ENCODE results near the gene UNC93B1. TPM values are rescaled to one million over a fixed set of nuclear protein-coding genes. Genes with fewer than 3 reads are reported as not detected.

Gene UNC93B1
- total and polyA plus RNA-seq, 8 donors, result 11.6 to 215 (median 35.1) TPM

DNA sequence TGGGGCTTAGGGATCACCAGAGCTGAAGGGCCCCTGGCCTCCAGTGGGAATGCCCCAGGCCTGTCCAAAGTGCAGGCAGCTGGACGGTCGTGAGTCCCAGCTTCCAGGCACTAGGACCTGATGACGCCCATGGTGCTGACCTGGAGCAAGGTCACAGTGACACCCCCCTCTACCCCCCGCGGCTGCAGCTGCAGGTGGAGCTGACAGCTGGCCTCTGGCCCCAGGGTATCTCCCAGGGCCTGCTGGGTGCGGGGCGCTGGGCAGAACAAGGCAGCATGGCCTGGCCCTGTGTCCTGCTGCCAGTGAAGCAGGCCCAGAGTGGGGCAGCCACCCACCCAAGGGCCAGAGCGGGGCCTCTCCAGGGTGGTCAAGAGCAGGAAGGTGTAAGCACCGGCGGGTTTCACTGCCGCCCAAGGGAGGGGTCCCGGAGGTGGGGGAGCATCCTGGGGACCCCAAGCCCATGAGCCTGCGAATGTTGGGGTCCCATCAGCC, 34.4 kb upstream of the UNC93B1 start:
- no peak for TF ChIP-seq EP300 (IDR thresholded peaks at IDR 0.05)
- TF ChIP-seq POLR2AphosphoS5 (IDR thresholded peaks at IDR 0.05), result no peak
- TF ChIP-seq POLR2A (IDR thresholded peaks at IDR 0.05), result no peak
- TF ChIP-seq, protein P1, sequence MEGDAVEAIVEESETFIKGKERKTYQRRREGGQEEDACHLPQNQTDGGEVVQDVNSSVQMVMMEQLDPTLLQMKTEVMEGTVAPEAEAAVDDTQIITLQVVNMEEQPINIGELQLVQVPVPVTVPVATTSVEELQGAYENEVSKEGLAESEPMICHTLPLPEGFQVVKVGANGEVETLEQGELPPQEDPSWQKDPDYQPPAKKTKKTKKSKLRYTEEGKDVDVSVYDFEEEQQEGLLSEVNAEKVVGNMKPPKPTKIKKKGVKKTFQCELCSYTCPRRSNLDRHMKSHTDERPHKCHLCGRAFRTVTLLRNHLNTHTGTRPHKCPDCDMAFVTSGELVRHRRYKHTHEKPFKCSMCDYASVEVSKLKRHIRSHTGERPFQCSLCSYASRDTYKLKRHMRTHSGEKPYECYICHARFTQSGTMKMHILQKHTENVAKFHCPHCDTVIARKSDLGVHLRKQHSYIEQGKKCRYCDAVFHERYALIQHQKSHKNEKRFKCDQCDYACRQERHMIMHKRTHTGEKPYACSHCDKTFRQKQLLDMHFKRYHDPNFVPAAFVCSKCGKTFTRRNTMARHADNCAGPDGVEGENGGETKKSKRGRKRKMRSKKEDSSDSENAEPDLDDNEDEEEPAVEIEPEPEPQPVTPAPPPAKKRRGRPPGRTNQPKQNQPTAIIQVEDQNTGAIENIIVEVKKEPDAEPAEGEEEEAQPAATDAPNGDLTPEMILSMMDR (IDR thresholded peaks at IDR 0.05), result no peak
- Histone ChIP-seq H3K9me3 (no peaks in the 10 kb centered on the region), H3K36me3 (peaks cover 21 to 55% (median 51%) of the 10 kb centered on the region in 4 donors), H3K4me3 (peak overlapping the region; percentile 54 to 76 (median 70)), H3K27ac (peak overlapping the region; percentile 87 to 93 (median 91)), H3K27me3 (no peaks in the 10 kb centered on the region), H3K4me1 (peaks cover 61 to 91% (median 78%) of the 10 kb centered on the region in 4 donors)
- intact Hi-C loops (cut with DNase I; ENCODE audit: low total_unique reads), result no loop called here
- WGBS, 5 donors, result 18 to 30% (median 28%) methylated on average over 5 to 13 of the region's 13 CpGs
- peak in 1 of 2 donors; percentile 46 for DNase-seq

DNA sequence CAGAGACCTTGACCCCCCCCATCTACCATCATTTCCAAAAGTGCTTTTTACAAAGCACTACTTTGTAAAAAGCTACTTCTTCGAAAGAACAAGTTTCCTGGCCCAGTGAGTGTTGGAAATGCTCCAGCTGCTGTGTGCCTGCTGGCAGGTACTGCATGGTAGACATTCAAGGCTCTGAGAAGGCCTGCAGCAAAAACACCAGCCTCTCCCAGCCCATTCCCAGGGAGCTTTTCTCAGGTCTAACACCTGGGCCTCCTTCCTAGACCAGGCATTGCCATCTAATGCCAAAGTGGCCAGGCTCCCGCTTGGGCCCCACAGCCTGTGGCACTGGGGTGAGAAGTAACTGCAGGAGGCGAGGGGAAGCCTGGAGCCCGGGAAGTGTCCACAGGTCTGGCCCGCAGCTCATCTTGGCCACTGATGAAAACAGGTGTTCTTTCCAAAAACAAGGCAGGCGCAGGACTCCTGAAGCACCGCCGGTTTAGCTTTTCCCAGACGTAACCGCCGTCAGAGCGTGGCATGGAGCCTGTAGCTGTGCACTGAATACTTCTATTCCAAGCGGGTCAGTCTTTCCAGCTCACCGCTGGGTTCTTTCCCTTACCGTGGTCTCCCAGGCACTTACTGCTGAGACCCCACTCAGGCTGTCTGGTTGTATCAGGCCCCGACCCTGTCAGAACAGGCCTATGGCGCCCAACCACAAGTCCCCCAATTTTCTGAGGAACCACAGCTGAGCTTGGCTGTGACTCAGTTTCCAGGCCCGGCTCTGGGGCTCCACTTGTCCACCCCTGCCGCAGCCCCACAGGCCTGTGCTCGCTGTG, 33.7 kb upstream of the UNC93B1 start:
- intact Hi-C loops (cut with DNase I; ENCODE audit: low total_unique reads), result no loop called here
- TF ChIP-seq EP300 (IDR thresholded peaks at IDR 0.05), result no peak
- no peak for TF ChIP-seq POLR2A (IDR thresholded peaks at IDR 0.05)
- no peak for TF ChIP-seq POLR2AphosphoS5 (IDR thresholded peaks at IDR 0.05)
- TF ChIP-seq, protein P1 (IDR thresholded peaks at IDR 0.05), result no peak
- 74 to 83% (median 78%) methylated on average over 15 to 20 of the region's 20 CpGs for WGBS, 5 donors
- Histone ChIP-seq H3K27ac (peak overlapping the region; percentile 87 to 93 (median 91)), H3K9me3 (no peaks in the 10 kb centered on the region), H3K4me3 (peak overlapping the region in 3 of 4 donors; percentile 69 to 76 (median 70)), H3K36me3 (peaks cover 17 to 55% (median 51%) of the 10 kb centered on the region in 4 donors), H3K27me3 (no peaks in the 10 kb centered on the region), H3K4me1 (peaks cover 62 to 91% (median 79%) of the 10 kb centered on the region in 4 donors)
- DNase-seq, result peak; percentile 35 to 71

DNA sequence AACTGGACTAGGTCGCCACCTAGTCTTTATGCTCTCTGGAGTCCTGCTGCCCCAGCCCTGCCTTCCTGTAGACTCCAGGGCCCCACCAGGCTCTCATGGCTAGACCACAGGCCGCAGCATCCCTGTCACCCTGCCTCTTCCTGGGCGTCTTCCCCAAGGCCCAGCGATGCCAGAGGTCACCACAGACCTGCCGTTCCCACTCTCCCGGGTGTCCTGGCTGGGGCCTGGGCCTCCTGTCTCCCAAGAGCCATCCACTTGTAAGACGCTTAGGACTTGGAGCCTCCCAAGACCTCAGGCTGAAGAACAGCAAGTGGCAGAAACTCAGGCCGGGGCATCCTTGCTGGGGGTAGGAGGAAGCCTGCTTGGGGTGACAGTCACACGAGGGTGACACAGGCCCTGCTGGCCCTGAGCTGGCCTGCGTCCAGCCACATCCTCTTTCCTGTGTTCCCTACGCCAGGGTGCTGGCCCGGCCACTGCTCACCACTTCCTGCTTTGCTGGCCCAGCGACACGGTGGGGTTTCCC, 32.9 kb upstream of the UNC93B1 start:
- Histone ChIP-seq H3K4me3 (no peak overlapping the region), H3K27ac (peak overlapping the region; percentile 74 to 93 (median 91)), H3K27me3 (no peaks in the 10 kb centered on the region), H3K4me1 (peaks cover 61 to 91% (median 79%) of the 10 kb centered on the region in 4 donors), H3K36me3 (peaks cover 15 to 50% (median 44%) of the 10 kb centered on the region in 4 donors), H3K9me3 (no peaks in the 10 kb centered on the region)
- 43 to 61% (median 53%) methylated on average over 6 to 14 of the region's 14 CpGs for WGBS, 5 donors
- intact Hi-C loops (cut with DNase I; ENCODE audit: low total_unique reads), result no loop called here
- DNase-seq, result peak; percentile 57 to 79
- TF ChIP-seq, protein P1 (IDR thresholded peaks at IDR 0.05), result no peak
- TF ChIP-seq POLR2AphosphoS5 (IDR thresholded peaks at IDR 0.05) (peak in 1 of 3 donors; percentile 69), EP300 (IDR thresholded peaks at IDR 0.05) (no peak), POLR2A (IDR thresholded peaks at IDR 0.05) (no peak)

DNA sequence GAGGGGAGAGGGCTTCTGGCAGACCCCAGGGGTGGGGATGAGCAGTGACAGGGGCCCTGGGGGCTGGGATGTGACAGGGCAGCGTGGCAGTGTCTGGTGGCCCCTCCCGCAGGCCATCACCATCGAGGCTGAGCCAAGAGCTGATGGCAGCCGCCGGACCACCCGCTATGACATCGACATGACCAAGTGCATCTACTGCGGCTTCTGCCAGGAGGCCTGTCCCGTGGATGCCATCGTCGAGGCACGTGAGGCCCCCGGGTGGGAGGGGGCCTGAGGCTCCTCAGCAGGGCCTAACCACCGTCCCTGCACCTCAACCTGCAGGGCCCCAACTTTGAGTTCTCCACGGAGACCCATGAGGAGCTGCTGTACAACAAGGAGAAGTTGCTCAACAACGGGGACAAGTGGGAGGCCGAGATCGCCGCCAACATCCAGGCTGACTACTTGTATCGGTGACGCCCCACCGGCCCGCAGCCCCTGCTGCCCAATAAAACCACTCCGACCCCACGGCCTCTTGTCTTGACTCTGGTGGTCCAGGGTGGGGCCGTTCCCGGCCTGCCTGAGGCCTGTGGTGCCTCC, 32.3 kb upstream of the UNC93B1 start:
- 70 to 97% (median 85%) methylated on average over 16 to 27 of the region's 27 CpGs for WGBS, 5 donors
- Histone ChIP-seq H3K4me1 (peaks cover 61 to 91% (median 79%) of the 10 kb centered on the region in 4 donors), H3K36me3 (peaks cover 15 to 45% (median 41%) of the 10 kb centered on the region in 4 donors), H3K9me3 (no peaks in the 10 kb centered on the region), H3K27me3 (no peaks in the 10 kb centered on the region), H3K27ac (peak overlapping the region; percentile 74 to 93 (median 91)), H3K4me3 (no peak overlapping the region)
- TF ChIP-seq EP300 (IDR thresholded peaks at IDR 0.05) (no peak), POLR2AphosphoS5 (IDR thresholded peaks at IDR 0.05) (no peak), POLR2A (IDR thresholded peaks at IDR 0.05) (no peak)
- TF ChIP-seq, protein P1 (IDR thresholded peaks at IDR 0.05), result no peak
- intact Hi-C loops (cut with DNase I; ENCODE audit: low total_unique reads), result no loop called here
- DNase-seq, result no peak
